ENCODE data around the gene VEPH1. TPM values are rescaled to one million over a fixed set of nuclear protein-coding genes. Genes with fewer than 3 reads are reported as not detected.

Gene VEPH1
- total and polyA plus RNA-seq, 9 of the 15 experiments (the other 6 are each of a cell fraction or from before 2014, with no cell fraction given) = 4.5 to 15.6 (median 5.8) TPM

GRCh38 chr3:157527131-157527881 lies 24.1 kb upstream of the VEPH1 start:
- ChIA-PET CTCF (ENCODE audit: low intra/inter-chr PET ratio) (no interaction called here), POLR2A (interaction anchor here (0.5 to 1.1 kb wide), 3 partner anchors 9 to 1149 kb away, joined by 3 read pairs; no protein-coding TSS in a partner anchor)
- no peaks in the 10 kb centered on the region for H3K27me3 ChIP-seq (ENCODE audit: control insufficient read depth in 2 of 2, insufficient read depth in 2 of 2, low read length in 2 of 2)
- TF ChIP-seq SREBF1 (IDR thresholded peaks at IDR 0.05; ENCODE audit: borderline replicate concordance, low read depth, low read length) (no peak), ATF1 (CRISPR knock-in tag; IDR thresholded peaks at IDR 0.05) (no peak), ATF1 (tag; IDR thresholded peaks at IDR 0.05) (no peak), PATZ1 (CRISPR knock-in tag; IDR thresholded peaks at IDR 0.05; ENCODE audit: borderline replicate concordance) (no peak), GABPA (tag; conservative IDR thresholded peaks at IDR 0.05; ENCODE audit: low read depth) (no peak), MECOM (CRISPR knock-in tag; IDR thresholded peaks at IDR 0.05) (no peak), HDAC8 (tag; IDR thresholded peaks at IDR 0.05) (no peak), REST (IDR thresholded peaks at IDR 0.05; ENCODE audit: borderline replicate concordance) (no peak), REST (CRISPR knock-in tag; IDR thresholded peaks at IDR 0.05; ENCODE audit: low read depth) (no peak), ARID3A (IDR thresholded peaks at IDR 0.05; ENCODE audit: borderline replicate concordance, low read depth, low read length) (no peak)

More at GRCh38 chr3:157527131-157527881, 24.1 kb upstream of the VEPH1 start:
- no peaks in the 10 kb centered on the region for H3K9me1 ChIP-seq (ENCODE audit: control insufficient read depth, insufficient read depth, low read length)
- no peak for ATAC-seq
- H2AFZ ChIP-seq (ENCODE audit: low read depth, low read length) = no peak overlapping the region; the same call in 1 of the 2 replicates
- no peak overlapping the region for H3K9ac ChIP-seq (ENCODE audit: insufficient read depth in 1 of 2, low read depth in 2 of 2, low read length in 2 of 2)
- no peak overlapping the region for H3K4me3 ChIP-seq
- 52% methylated on average over 5 of the region's 5 CpGs for whole genome bisulfite sequencing (ENCODE audit: insufficient coverage, low coverage, missing lambda C conversion rate)
- H3K27ac ChIP-seq (ENCODE audit: extremely low read depth, low read depth, low read length) = no peak overlapping the region
- H3K36me3 ChIP-seq (ENCODE audit: control insufficient read depth, insufficient read depth, low read length) = no peaks in the 10 kb centered on the region
- intact Hi-C loops (cut with micrococcal nuclease) (no loop called here), in situ Hi-C loops (cut with MboI) (no loop called here)
- H3K9me3 ChIP-seq (replicated peaks; ENCODE audit: control insufficient read depth, insufficient read depth, low read depth, low read length) = no peaks in the 10 kb centered on the region
- H3K79me2 ChIP-seq (ENCODE audit: control insufficient read depth, insufficient read depth, low read length) = no peaks in the 10 kb centered on the region
- peaks cover 0 to 30% of the 10 kb centered on the region in 2 experiments; a peak in 4 of 5 replicates for H3K4me1 ChIP-seq (replicated peaks in 1 of 2; ENCODE audit: control insufficient read depth in 2 of 2, insufficient read depth in 2 of 2, low read length in 2 of 2)
- no TSS peak for BruUV-seq (replicated peaks)
- no peak for DNase-seq (ENCODE audit: extremely low read depth in 1 of 4, low spot score in 3 of 4)
- H3K4me2 ChIP-seq (ENCODE audit: insufficient read depth, low read length) = no peak overlapping the region
- no peak for FAIRE-seq
- no peaks in the 10 kb centered on the region for H4K20me1 ChIP-seq (replicated peaks; ENCODE audit: control insufficient read depth, insufficient read depth, low read length)
